ENCODE results near the gene LGALS1.

Gene LGALS1

GRCh38 chr22:37664249-37665101, 11.0 kb upstream of the LGALS1 start:
- DNase-seq, result no peak

- DNase-seq, result no peak
These were observed 9.9 kb upstream of the LGALS1 start for GRCh38 chr22:37665487-37665886.

GRCh38 chr22:37669586-37669985, 5.8 kb upstream of the LGALS1 start:
- no peak for DNase-seq

GRCh38 chr22:37672206-37672919, 3.1 kb upstream of the LGALS1 start:
- DNase-seq, result no peak

- no peak for DNase-seq
These were observed 2.4 kb upstream of the LGALS1 start for GRCh38 chr22:37672920-37673455.

- no peak for DNase-seq
These were observed 1.2 kb upstream of the LGALS1 start for GRCh38 chr22:37674248-37674647.

GRCh38 chr22:37675930-37676735, 697 bp downstream of the LGALS1 start:
- DNase-seq, result peak; percentile 41

- DNase-seq, result peak; percentile 95
These were observed 1.5 kb downstream of the LGALS1 start for GRCh38 chr22:37676736-37677492.

GRCh38 chr22:37677493-37677974, 2.1 kb downstream of the LGALS1 start:
- no peak for DNase-seq

GRCh38 chr22:37678372-37678771, 2.9 kb downstream of the LGALS1 start:
- DNase-seq, result no peak

- DNase-seq, result no peak
These were observed 4.2 kb downstream of the LGALS1 start for GRCh38 chr22:37679670-37680069.

- DNase-seq, result no peak
These were observed 4.9 kb downstream of the LGALS1 start for GRCh38 chr22:37680191-37680851.

GRCh38 chr22:37681001-37681424, 5.6 kb downstream of the LGALS1 start:
- no peak for DNase-seq

- peak; percentile 76 for DNase-seq
These were observed 6.2 kb downstream of the LGALS1 start for GRCh38 chr22:37681556-37682049.

GRCh38 chr22:37684803-37685615, 9.6 kb downstream of the LGALS1 start:
- no peak for DNase-seq

- DNase-seq, result peak; percentile 80
These were observed 10.9 kb downstream of the LGALS1 start, which contains the start of gene NOL12 for GRCh38 chr22:37686002-37686982. Gene NOL12, plus strand, starts transcription at chr22:37686343. Its CDS starts 50 bp downstream, at chr22:37686393.

GRCh38 chr22:37690407-37690806, 15.0 kb downstream of the LGALS1 start:
- DNase-seq, result no peak

GRCh38 chr22:37690901-37691504, 15.6 kb downstream of the LGALS1 start:
- DNase-seq, result no peak
